Activated naive CD4-positive, alpha-beta T cell treated with anti-CD3 and anti-CD28 coated beads, Interleukin-2, amount 10 ng/mL, durations not matched to agents 7 days and 5 days (primary cell): Measurements from ENCODE around the gene CANT1.
"Not testable (repeated sequence)": the region's sequence is repeated elsewhere in the genome, so short reads cannot be mapped to it uniquely, and the experiment has no call there.

Experiments used
- CTCF ChIA-PET: fragments of 350-600 bp; sonication (Branson Sonifier 250); formaldehyde crosslinking; loops from one replicate; lab custom pipeline; 2021; ENCODE audit warnings: antibody characterized with exemption; lab: Charles Lee
- DNase-seq: peaks from one replicate; pipeline ENCODE4 v3.0.0-alpha.2; 2020
- H3K27ac Mint-ChIP-seq: one replicate; pipeline ENCODE4 v1.8.0; 2021; ENCODE audit warnings: mild to moderate bottlenecking, moderate library complexity, mixed read lengths
- H3K27me3 Mint-ChIP-seq: one replicate; pipeline ENCODE4 v1.8.0; 2021; ENCODE audit warnings: mild to moderate bottlenecking, mixed read lengths
- H3K36me3 Mint-ChIP-seq: one replicate; pipeline ENCODE4 v1.8.0; 2021; ENCODE audit warnings: mixed read lengths
- H3K4me1 Mint-ChIP-seq: one replicate; pipeline ENCODE4 v1.8.0; 2021; ENCODE audit warnings: mixed read lengths
- H3K4me3 Mint-ChIP-seq: one replicate; pipeline ENCODE4 v1.8.0; 2021; ENCODE audit warnings: mild to moderate bottlenecking, moderate library complexity, mixed read lengths
- H3K9me3 Mint-ChIP-seq: one replicate; pipeline ENCODE4 v1.8.0; 2021; ENCODE audit warnings: mixed read lengths

CANT1 gene

DNA sequence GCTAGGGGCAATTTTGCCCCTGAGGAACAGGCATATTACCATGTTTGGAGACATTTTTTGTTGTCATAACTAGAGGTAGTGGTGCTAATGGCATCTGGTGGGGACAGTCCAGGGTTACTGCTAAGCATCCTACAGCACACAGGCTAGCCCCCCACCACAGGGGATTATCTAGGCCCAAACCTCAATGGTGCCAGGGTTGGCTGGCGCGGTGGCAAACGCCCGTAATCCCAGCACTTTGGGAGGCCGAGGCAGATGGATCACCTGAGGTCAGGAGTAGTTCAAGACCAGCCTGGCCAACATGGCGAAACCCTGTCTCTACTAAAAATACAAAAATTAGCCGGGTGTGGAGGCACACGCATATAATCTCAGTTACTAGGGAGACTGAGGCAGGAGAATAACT is 29.6 kb upstream of the CANT1 start:
- Mint-ChIP-seq H3K27ac (no peak overlapping the region), H3K4me1 (no peaks in the 10 kb centered on the region), H3K9me3 (peaks cover 7% of the 10 kb centered on the region), H3K27me3 (peaks cover 17% of the 10 kb centered on the region), H3K4me3 (no peak overlapping the region), H3K36me3 (no peaks in the 10 kb centered on the region)
- no peak for DNase-seq
- CTCF ChIA-PET = no interaction called here

DNA sequence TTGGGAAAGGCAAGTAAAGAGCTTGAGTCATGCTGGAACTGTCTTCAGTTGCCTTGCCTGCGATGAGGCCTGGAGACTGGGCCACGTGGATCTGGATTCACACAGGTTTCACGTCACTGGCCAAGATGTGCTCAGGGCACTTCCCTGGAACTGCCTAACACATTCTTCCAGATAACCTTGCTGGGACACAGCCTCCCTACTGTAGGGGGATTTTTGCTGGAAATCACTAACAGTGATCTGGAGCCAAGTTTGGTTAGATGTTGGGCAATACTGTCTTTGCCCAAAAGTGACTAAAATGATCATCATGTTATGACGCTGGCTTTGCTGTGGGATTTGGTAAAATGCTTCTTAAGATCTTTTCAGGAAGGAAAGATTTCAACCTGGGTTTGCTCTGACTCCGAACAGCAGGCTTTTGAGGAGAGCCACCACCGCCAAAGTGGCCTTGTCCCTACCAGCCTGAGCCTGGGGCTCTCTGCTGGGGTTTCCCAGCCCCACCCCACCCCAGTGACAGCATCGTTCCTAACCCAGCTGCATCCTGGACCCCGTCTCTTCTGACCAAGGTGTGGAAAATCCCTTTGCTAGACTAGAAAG is 29.1 kb upstream of the CANT1 start:
- Mint-ChIP-seq H3K27ac (no peak overlapping the region), H3K27me3 (peaks cover 17% of the 10 kb centered on the region), H3K36me3 (no peaks in the 10 kb centered on the region), H3K9me3 (peaks cover 7% of the 10 kb centered on the region), H3K4me3 (no peak overlapping the region), H3K4me1 (no peaks in the 10 kb centered on the region)
- CTCF ChIA-PET = no interaction called here
- DNase-seq = no peak

DNA sequence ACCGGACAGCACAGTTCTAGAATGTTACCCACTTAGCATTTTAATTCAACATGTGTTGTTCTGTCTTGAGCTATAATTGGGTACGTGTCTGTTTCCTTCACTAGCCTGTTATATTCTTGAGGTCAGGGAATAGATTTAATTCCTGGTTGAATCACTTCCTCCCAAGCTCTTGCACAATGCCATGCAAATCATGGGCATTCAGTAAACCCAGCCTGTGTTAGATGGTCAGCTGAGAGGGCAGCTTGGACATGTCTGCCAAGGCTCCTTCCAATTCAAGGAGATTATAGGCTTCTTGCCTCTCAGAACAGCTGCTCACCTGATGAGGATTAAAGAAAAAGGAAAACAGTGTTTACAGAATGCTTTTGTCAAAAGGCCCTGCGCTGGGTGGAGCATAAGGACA is 27.0 kb upstream of the CANT1 start:
- no peak overlapping the region for H3K27ac Mint-ChIP-seq
- H3K27me3 Mint-ChIP-seq = peaks cover 23% of the 10 kb centered on the region
- no peaks in the 10 kb centered on the region for H3K9me3 Mint-ChIP-seq
- no peaks in the 10 kb centered on the region for H3K36me3 Mint-ChIP-seq
- DNase-seq = no peak
- H3K4me3 Mint-ChIP-seq = no peak overlapping the region
- CTCF ChIA-PET = interaction anchor here (0.6 to 1.6 kb wide), 3 partner anchors 9 to 38 kb away, joined by 3 to 6 read pairs (median 6); no protein-coding TSS in a partner anchor
- no peaks in the 10 kb centered on the region for H3K4me1 Mint-ChIP-seq

DNA sequence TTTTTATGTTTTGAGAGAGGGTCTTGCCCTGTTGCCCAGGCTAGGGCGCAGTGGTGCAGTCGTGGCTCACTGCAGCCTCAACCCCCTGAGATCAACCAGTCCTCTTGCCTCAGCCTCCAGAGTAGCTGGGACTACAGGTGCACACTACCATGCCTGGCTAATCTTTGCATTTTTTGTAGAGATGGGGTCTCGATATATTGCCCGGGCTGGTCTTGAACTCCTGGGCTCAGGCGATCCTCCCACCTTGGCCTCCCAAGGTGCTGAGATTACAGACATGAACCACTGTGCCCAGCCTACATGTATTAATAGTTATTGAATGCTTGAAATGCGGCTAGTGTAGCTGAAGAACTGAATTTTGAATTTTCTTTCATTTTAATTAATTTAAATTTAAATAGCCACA is 26.6 kb upstream of the CANT1 start:
- CTCF ChIA-PET = interaction anchor here (0.6 to 1.6 kb wide), 3 partner anchors 10 to 38 kb away, joined by 3 to 6 read pairs (median 6); no protein-coding TSS in a partner anchor
- Mint-ChIP-seq H3K9me3 (no peaks in the 10 kb centered on the region), H3K4me3 (no peak overlapping the region), H3K27me3 (peaks cover 27% of the 10 kb centered on the region), H3K27ac (no peak overlapping the region), H3K4me1 (no peaks in the 10 kb centered on the region), H3K36me3 (no peaks in the 10 kb centered on the region)
- DNase-seq = no peak

DNA sequence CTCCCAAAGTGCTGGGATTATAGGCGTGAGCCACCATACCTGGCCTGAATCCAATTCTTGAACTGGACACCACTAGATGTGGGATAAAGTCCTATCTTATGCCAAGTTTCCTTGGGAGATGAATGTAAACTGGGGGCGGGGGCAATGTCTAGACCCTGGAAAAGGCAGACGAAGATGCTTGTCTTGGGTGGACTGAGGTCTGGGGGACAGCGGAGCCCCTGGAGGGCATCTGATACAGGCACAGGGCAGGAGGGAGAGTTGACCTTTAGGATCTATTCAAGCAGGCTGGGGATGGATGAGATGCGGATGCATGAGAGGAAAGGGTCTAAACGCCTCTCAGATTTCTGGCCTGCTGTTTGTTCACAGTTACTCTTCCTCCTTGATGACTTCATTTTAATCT is 26.1 kb upstream of the CANT1 start:
- H3K9me3 Mint-ChIP-seq = no peaks in the 10 kb centered on the region
- H3K4me3 Mint-ChIP-seq = no peak overlapping the region
- CTCF ChIA-PET = interaction anchor here (1.2 to 1.6 kb wide), 2 partner anchors 10 to 15 kb away, joined by 6 read pairs; no protein-coding TSS in a partner anchor
- H3K4me1 Mint-ChIP-seq = no peaks in the 10 kb centered on the region
- H3K27me3 Mint-ChIP-seq = peaks cover 30% of the 10 kb centered on the region
- DNase-seq = no peak
- H3K27ac Mint-ChIP-seq = no peak overlapping the region
- no peaks in the 10 kb centered on the region for H3K36me3 Mint-ChIP-seq

DNA sequence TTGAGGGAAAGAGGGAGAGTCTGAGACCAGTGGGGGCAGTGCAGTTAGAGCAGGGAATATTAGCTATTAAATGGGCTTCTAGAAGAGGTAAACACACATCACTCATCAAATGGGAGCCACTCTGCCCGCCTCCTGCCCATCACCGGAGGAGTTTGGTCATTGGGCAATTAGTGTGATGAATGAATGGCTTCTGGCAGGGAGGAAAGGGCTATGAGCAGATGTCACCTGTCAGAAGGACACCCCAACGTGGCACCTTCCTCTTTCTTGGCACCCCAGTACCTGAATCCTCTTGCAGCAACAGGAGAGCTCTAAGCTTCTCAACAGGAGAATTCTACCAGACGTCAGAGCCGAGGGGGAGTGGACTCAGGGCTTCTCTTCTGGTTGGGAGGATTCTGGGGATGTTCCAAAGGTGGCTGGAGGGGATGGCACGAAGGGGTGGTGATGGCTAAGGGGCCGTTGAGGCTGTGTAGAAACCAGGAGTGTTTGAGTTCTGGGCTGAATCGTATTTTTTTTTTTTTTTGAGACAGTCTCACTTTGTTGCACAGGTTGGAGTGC is 25.4 kb upstream of the CANT1 start:
- H3K27me3 Mint-ChIP-seq = peaks cover 36% of the 10 kb centered on the region
- DNase-seq = no peak
- no peaks in the 10 kb centered on the region for H3K9me3 Mint-ChIP-seq
- CTCF ChIA-PET = interaction anchor here (3.0 kb wide), 1 partner anchor 10 kb away, joined by 15 read pairs; no protein-coding TSS in a partner anchor
- no peak overlapping the region for H3K4me3 Mint-ChIP-seq
- no peaks in the 10 kb centered on the region for H3K36me3 Mint-ChIP-seq
- no peak overlapping the region for H3K27ac Mint-ChIP-seq
- H3K4me1 Mint-ChIP-seq = no peaks in the 10 kb centered on the region

DNA sequence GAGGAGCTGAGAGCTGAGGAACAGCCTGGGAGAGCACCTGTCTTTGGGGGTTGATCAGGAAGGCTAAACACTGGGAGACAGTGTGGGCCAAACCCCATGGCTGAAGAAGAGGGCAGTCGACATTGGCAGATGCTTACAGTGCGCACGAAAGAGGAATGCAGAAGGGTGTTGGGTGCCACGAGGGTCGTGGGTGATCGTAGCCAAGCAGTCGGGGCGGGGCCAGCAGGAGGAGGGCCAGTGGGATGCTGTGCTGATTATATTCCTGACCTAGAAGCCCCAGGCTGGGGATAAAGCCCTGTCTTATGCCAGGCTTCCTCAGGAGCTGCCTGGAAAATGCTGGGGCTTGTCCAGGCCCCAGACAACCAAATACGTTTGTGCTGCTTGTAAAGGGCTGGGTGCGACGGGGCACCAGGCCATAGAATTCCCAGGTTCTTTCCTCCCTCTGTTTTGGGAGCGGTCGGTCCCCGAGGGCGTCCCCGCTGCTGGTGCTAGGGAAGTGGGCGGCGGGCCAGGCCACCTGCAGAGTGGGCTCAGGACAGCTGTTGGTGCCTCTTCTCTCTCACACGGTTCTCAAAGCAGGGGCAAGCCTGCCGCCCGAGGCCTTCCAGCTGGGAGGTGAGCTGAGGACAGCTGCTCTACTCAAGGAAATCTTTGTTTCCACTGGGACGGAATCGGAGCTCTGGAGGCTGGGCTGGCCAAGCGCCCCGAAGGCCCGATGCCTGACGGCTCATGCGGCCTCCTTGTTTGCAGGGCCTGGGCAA is 24.4 kb upstream of the CANT1 start:
- no peaks in the 10 kb centered on the region for H3K9me3 Mint-ChIP-seq
- H3K27me3 Mint-ChIP-seq = peaks cover 45% of the 10 kb centered on the region
- H3K36me3 Mint-ChIP-seq = no peaks in the 10 kb centered on the region
- H3K4me3 Mint-ChIP-seq = no peak overlapping the region
- no peak for DNase-seq
- no peaks in the 10 kb centered on the region for H3K4me1 Mint-ChIP-seq
- H3K27ac Mint-ChIP-seq = no peak overlapping the region
- CTCF ChIA-PET = interaction anchor here (1.8 to 3.0 kb wide), 2 partner anchors 8 to 11 kb away, joined by 6 to 15 read pairs; no protein-coding TSS in a partner anchor

DNA sequence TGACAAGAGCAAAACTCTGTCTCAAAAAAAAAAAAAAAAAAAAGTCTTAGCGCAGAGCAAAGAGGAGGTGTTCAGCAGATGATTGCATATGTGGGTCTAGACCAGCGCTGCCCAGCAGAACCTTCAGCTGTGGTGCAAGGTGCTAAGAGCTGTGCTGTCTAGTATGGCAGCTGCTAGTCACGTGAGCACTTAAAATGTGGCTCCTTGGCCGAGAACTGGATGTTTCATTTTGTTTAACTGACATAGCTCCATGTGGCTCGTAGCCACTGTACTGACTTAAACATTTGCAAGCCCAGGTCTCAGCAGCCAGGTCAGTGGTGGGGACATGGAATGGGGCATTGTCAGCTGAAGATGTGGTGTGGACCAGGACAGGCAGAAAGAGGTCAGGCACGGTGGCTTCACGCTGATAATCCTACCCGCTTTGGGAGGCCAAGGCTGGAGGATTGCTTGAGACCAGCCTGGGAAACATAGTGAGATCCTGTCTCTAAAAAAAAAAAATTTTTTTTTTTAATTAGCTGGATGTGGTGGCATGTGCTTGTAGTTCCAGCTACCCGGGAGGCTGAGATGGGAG is 23.6 kb upstream of the CANT1 start:
- Mint-ChIP-seq H3K4me1 (no peaks in the 10 kb centered on the region), H3K27me3 (peaks cover 53% of the 10 kb centered on the region), H3K4me3 (no peak overlapping the region), H3K9me3 (no peaks in the 10 kb centered on the region), H3K27ac (no peak overlapping the region), H3K36me3 (no peaks in the 10 kb centered on the region)
- CTCF ChIA-PET = interaction anchor here (1.8 to 3.0 kb wide), 2 partner anchors 9 to 12 kb away, joined by 6 to 15 read pairs; no protein-coding TSS in a partner anchor
- DNase-seq = no peak

DNA sequence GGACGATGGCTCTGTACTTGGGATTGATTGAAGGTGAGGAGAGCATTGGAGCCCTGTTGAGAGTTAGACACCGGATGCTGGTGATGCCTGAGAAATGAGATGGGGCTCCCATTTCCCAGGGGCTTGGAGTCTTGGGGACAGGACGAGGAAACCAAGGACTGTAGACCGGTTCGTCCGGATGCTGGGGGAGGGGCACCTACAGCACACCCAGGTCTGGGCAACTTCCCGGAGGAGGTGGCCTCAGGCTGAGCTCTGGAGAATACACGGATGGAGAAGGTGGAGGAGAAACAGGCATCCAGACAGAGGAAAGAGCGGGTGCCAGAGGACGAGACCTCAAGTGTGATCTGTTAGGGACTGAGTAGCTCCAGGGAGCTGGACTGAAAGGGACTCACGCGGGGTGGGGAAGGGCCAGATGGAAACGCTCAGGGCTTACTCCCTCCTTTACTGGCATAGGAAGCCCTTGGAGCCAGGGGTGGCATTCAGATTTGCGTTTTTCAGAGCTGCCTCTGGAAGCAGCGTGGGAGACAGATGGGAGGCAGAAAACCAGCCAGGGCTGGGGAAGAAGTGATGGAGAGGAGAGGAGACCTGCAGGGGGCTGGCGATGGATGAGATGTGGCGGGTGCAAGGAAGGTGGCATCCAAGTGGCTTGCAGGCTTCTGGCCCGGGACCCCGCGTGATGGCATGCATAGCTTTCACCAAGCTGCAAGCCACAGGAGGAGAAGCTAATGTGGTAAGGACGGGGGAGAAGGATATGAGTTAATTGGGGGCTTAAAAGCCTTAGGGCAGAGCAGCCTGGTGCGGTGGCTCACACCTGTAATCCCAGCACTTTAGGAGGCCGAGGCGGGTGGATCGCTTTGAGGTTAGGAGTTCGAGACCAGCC is 22.7 kb upstream of the CANT1 start:
- no peak for DNase-seq
- H3K4me1 Mint-ChIP-seq = no peaks in the 10 kb centered on the region
- H3K36me3 Mint-ChIP-seq = no peaks in the 10 kb centered on the region
- peaks cover 62% of the 10 kb centered on the region for H3K27me3 Mint-ChIP-seq
- H3K4me3 Mint-ChIP-seq = no peak overlapping the region
- H3K9me3 Mint-ChIP-seq = no peaks in the 10 kb centered on the region
- H3K27ac Mint-ChIP-seq = no peak overlapping the region
- CTCF ChIA-PET = interaction anchor here (1.0 to 3.0 kb wide), 3 partner anchors 10 to 13 kb away, joined by 3 to 15 read pairs (median 6); no protein-coding TSS in a partner anchor

DNA sequence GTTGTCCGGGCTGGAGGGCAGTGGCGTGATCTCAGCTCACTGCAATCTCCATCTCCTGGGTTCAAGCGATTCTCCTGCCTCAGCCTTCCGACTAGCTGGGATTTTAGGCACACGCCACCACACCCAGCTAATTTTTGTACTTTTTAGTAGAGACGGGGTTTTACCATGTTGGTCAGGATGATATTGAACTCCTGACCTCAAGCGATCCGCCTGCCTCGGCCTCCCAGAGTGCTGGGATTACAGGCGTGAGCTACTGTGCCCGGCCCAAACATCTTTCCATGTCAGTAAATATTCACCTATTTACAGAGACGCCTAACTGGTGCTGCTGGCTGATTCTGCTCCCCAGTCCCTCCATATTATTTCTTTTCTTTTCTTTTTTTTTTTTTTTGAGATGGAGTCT is 21.1 kb upstream of the CANT1 start:
- CTCF ChIA-PET, H3K9me3 Mint-ChIP-seq, H3K4me1 Mint-ChIP-seq, DNase-seq, H3K4me3 Mint-ChIP-seq, H3K36me3 Mint-ChIP-seq, H3K27ac Mint-ChIP-seq: not testable (repeated sequence)
- H3K27me3 Mint-ChIP-seq = peaks cover 75% of the 10 kb centered on the region

DNA sequence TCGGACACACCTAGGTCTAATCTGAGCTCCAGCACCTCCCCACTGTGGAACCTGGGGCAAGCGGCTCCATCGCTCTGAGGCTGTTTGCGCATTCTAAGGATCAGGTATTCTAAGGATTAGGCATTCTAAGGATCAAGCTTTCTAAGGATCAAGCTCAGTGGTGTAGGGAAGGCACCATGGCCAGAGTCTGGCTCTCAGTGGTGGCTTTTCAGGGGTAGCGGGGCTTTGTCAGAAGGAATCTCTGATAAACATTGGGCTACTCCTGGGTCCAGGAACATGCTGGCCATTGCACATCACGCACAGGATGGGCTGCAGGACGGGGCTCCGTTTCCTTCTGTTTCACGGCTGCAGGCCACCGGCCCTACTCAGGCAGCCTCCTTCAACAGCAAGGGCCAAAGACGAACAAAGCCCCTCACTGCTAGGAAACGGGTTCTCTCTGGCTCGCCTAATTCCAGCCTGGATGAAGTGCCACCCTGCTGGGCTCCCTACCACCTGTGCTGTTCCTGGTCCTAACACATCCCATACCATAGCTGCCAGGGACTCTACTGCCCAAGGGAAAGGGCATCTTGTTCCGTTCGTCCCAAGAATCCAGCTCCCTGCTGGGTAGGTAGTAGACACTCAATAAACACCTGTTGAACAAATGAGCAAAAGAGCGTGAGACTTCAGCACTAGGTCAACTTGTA is 19.9 kb upstream of the CANT1 start:
- H3K4me1 Mint-ChIP-seq = peaks cover 9% of the 10 kb centered on the region
- H3K27ac Mint-ChIP-seq = no peak overlapping the region
- peaks cover 78% of the 10 kb centered on the region for H3K27me3 Mint-ChIP-seq
- no peaks in the 10 kb centered on the region for H3K9me3 Mint-ChIP-seq
- no peak overlapping the region for H3K4me3 Mint-ChIP-seq
- no peak for DNase-seq
- CTCF ChIA-PET = no interaction called here
- no peaks in the 10 kb centered on the region for H3K36me3 Mint-ChIP-seq

DNA sequence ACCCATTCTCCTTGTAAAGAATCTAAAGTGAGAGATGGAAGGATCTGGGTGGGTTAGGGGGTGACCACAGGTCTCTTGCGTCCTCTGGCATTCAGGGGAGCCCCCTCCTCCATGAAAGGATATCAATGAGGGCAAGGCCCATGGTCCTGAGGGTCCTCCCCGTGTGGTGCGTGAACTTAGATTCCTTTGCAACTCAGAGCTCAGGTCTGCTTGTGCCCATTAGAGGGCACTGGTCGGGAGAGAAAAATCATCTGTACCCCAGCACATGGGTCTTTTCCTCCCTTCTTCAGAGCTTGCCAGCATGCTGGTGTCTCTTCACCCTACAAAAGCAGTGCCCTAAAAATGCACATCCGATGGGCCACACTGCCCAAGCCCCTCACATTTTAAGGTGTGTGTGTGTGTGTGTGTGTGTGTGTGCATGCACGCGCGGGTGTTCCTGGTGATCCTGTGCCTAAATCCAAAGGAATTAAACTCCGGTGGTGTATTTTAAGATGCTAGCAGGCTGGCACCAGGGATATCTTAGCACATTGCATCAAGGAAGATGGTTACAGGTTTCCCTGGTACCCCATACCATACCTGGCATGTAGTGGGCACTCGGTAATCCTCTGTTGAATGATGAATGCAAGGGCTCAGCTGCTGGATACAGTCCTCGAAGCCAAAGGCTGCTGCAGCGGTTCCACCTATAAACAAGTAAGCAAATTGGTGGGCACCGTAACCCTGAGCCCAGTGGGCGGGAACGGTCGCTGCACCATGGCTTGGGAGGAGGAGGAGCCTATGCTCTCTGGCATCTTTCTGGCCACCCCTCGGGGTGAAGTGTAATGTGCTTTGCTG is 19.1 kb upstream of the CANT1 start:
- Mint-ChIP-seq H3K27ac (no peak overlapping the region), H3K4me1 (peaks cover 13% of the 10 kb centered on the region), H3K27me3 (peaks cover 81% of the 10 kb centered on the region), H3K4me3 (no peak overlapping the region), H3K9me3 (no peaks in the 10 kb centered on the region), H3K36me3 (no peaks in the 10 kb centered on the region)
- CTCF ChIA-PET = interaction anchor here (0.9 kb wide), 1 partner anchor 17 kb away, joined by 3 read pairs; no protein-coding TSS in a partner anchor
- no peak for DNase-seq
